Vagina (tissue), 2 donors: ENCODE results near the gene C11orf54. TPM values are rescaled to one million over a fixed set of nuclear protein-coding genes. Genes with fewer than 3 reads are reported as not detected.

ENCODE experiments used
- DNase-seq, 2 donors: peaks; one replicate each; pipeline ENCODE4 v3.0.0-alpha.2; 2017; ENCODE audit errors: extremely low spot score in 2 of 2
- H3K27ac ChIP-seq: fragments of 200-600 bp; sonication (generic); one replicate; pipeline ENCODE4 v1.5.1; 2019
- H3K27me3 ChIP-seq: fragments of 200-600 bp; sonication (generic); one replicate; pipeline ENCODE4 v1.5.1; 2019
- H3K36me3 ChIP-seq, 2 donors: fragments of 200-600 bp; sonication (generic); one replicate each; pipeline ENCODE4 v1.5.1; 2017 to 2019
- H3K4me1 ChIP-seq: fragments of 200-600 bp; sonication (generic); one replicate; pipeline ENCODE4 v1.5.1; 2019
- H3K4me3 ChIP-seq, 2 donors: fragments of 200-600 bp; sonication (generic); 1 replicate in 1 of 2; 2 replicates in 1 of 2; pipeline ENCODE4 v1.5.1; 2016 to 2019
- H3K9me3 ChIP-seq: fragments of 200-600 bp; sonication (generic); one replicate; pipeline ENCODE4 v1.5.1; 2019
- CTCF ChIP-seq, 3 experiments: fragments of 450-650 bp in 2 of 3; fragments of 200-600 bp in 1 of 3; sonication (generic) in 1 of 3; IDR thresholded peaks; one replicate each; pipeline ENCODE4 v1.5.1; 2017 to 2019; ENCODE audit warnings: antibody characterized with exemption in 3 of 3, mild to moderate bottlenecking in 2 of 3, moderate library complexity in 2 of 3
- POLR2A ChIP-seq, 2 donors: fragments of 450-650 bp; IDR thresholded peaks; one replicate each; pipeline ENCODE4 v1.6.1; 2017; ENCODE audit warnings: antibody characterized with exemption in 2 of 2, mild to moderate bottlenecking in 2 of 2, moderate library complexity in 2 of 2
- POLR2AphosphoS5 ChIP-seq, 2 donors: sonication (generic); formaldehyde crosslinking; IDR thresholded peaks; one replicate each; pipeline ENCODE4 v1.9.0; 2017; ENCODE audit warnings: antibody characterized with exemption in 2 of 2, mild to moderate bottlenecking in 2 of 2, low read depth in 1 of 2; ENCODE audit not compliant: insufficient read depth in 1 of 2
- intact Hi-C: fragments of 100-400 bp; cut with DNase I; formaldehyde crosslinking; loops from one replicate; pipeline ENCODE4 v1.15.1; 2023
- total RNA-seq: library from RNA; depleted of rRNA; stranded (reverse); fragments of >200 nt; gene quantifications from one replicate; pipeline ENCODE4 v1.2.3, GENCODE V29; 2016

The C11orf54 gene
- total RNA-seq, 1 donor from 2014 or later: 19.4 TPM

GRCh38 chr11:93737904-93738612, 3.4 kb upstream of the C11orf54 start:
- DNase-seq: no peak
- no peaks in the 10 kb centered on the region for H3K27me3 ChIP-seq
- H3K27ac ChIP-seq: peak overlapping the region; percentile 5
- H3K4me1 ChIP-seq: peaks cover 57% of the 10 kb centered on the region
- TF ChIP-seq POLR2AphosphoS5 (IDR thresholded peaks at IDR 0.05; ENCODE audit: insufficient read depth in 1 of 2, low read depth in 1 of 2) (no peak), POLR2A (IDR thresholded peaks at IDR 0.05) (no peak), CTCF (IDR thresholded peaks at IDR 0.05) (no peak)
- peaks cover 5 to 57% of the 10 kb centered on the region in 2 donors for H3K36me3 ChIP-seq
- intact Hi-C loops: no loop called here
- H3K4me3 ChIP-seq: no peak overlapping the region
- no peaks in the 10 kb centered on the region for H3K9me3 ChIP-seq

- peaks cover 1 to 54% of the 10 kb centered on the region in 2 donors for H3K36me3 ChIP-seq
- peak overlapping the region; percentile 5 for H3K27ac ChIP-seq
- peaks cover 57% of the 10 kb centered on the region for H3K4me1 ChIP-seq
- no peaks in the 10 kb centered on the region for H3K9me3 ChIP-seq
- H3K27me3 ChIP-seq: no peaks in the 10 kb centered on the region
- no peak for DNase-seq
- TF ChIP-seq POLR2A (IDR thresholded peaks at IDR 0.05): no peak
- TF ChIP-seq CTCF (IDR thresholded peaks at IDR 0.05): no peak
- no peak for TF ChIP-seq POLR2AphosphoS5 (IDR thresholded peaks at IDR 0.05; ENCODE audit: insufficient read depth in 1 of 2, low read depth in 1 of 2)
- intact Hi-C loops: no loop called here
- H3K4me3 ChIP-seq: peak overlapping the region in 1 of 2 donors; percentile 77
Measured at GRCh38 chr11:93738647-93739081, 2.8 kb upstream of the C11orf54 start.

GRCh38 chr11:93740031-93740729, 1.3 kb upstream of the C11orf54 start:
- Histone ChIP-seq H3K36me3 (peaks cover 0 to 39% of the 10 kb centered on the region in 2 donors), H3K4me1 (peaks cover 48% of the 10 kb centered on the region), H3K9me3 (no peaks in the 10 kb centered on the region), H3K27ac (peak overlapping the region; percentile 86), H3K27me3 (no peaks in the 10 kb centered on the region), H3K4me3 (peak overlapping the region; percentile 77 to 78)
- intact Hi-C loops: no loop called here
- DNase-seq: no peak
- TF ChIP-seq POLR2A (IDR thresholded peaks at IDR 0.05) (no peak), CTCF (IDR thresholded peaks at IDR 0.05) (no peak), POLR2AphosphoS5 (IDR thresholded peaks at IDR 0.05; ENCODE audit: insufficient read depth in 1 of 2, low read depth in 1 of 2) (no peak)

GRCh38 chr11:93740730-93741093, 760 bp upstream of the C11orf54 start:
- H3K4me1 ChIP-seq: peaks cover 48% of the 10 kb centered on the region
- DNase-seq: no peak
- peak overlapping the region; percentile 86 for H3K27ac ChIP-seq
- peak overlapping the region; percentile 77 to 78 for H3K4me3 ChIP-seq
- H3K9me3 ChIP-seq: no peaks in the 10 kb centered on the region
- H3K27me3 ChIP-seq: no peaks in the 10 kb centered on the region
- intact Hi-C loops: no loop called here
- TF ChIP-seq POLR2A (IDR thresholded peaks at IDR 0.05): no peak
- H3K36me3 ChIP-seq: peaks cover 0 to 34% of the 10 kb centered on the region in 2 donors

- Histone ChIP-seq H3K9me3 (no peaks in the 10 kb centered on the region), H3K4me1 (peaks cover 37% of the 10 kb centered on the region), H3K36me3 (peaks cover 0 to 22% of the 10 kb centered on the region in 2 donors), H3K4me3 (peak overlapping the region; percentile 77 to 78), H3K27me3 (no peaks in the 10 kb centered on the region), H3K27ac (peak overlapping the region; percentile 86)
- intact Hi-C loops: no loop called here
- TF ChIP-seq POLR2AphosphoS5 (IDR thresholded peaks at IDR 0.05; ENCODE audit: insufficient read depth in 1 of 2, low read depth in 1 of 2) (no peak), POLR2A (IDR thresholded peaks at IDR 0.05) (no peak), CTCF (IDR thresholded peaks at IDR 0.05) (no peak)
- no peak for DNase-seq
Measured at GRCh38 chr11:93741882-93742226, 382 bp downstream of the C11orf54 start.
